A549 (cell line): Measurements from ENCODE around the gene PANX1. TPM values are rescaled to one million over a fixed set of nuclear protein-coding genes. Genes with fewer than 3 reads are reported as not detected.

Source experiments
- ATAC-seq, 2 experiments: fragments of 200-7000 bp in 1 of 2; fragments of >200 bp in 1 of 2; cut with Nextera tagmentation in 1 of 2; cut with Tn5 transposase in 1 of 2; 3 replicates each; pipeline versions ENCODE4 v1.8.0 to v1.9.1; 2018 to 2020; ENCODE audit warnings: mild to moderate bottlenecking in 1 of 2, moderate library complexity in 1 of 2
- CTCF ChIA-PET: fragments of 300-600 bp; sonication (Branson Sonifier 250); formaldehyde crosslinking; extraction: SDS; loops from one replicate; lab custom pipeline; 2021; ENCODE audit warnings: antibody characterized with exemption, inconsistent platforms; lab: Yijun Ruan, JAX
- POLR2A ChIA-PET: fragments of 350-600 bp; formaldehyde crosslinking; extraction: SDS; loops from one replicate; lab custom pipeline; 2021; ENCODE audit warnings: antibody characterized with exemption, inconsistent platforms; lab: Yijun Ruan, JAX
- DNase-seq, 2 experiments: peaks; one replicate each; pipeline versions ENCODE4 v3.0.0 to v3.0.0-alpha.2; 2011 to 2016; ENCODE audit warnings: low read depth in 1 of 2, low spot score in 1 of 2
- FAIRE-seq: peaks from 2 replicates; lab custom pipeline; 2011; peaks lifted over from hg19 to GRCh38; lab: Jason Lieb, UNC
- H3K27ac ChIP-seq, 2 experiments: fragments of >200 bp; sonication (Bioruptor Twin); formaldehyde crosslinking; 3 replicates each; pipeline ENCODE4 v1.5.1; 2016 to 2017
- H3K4me1 ChIP-seq: fragments of >200 bp; sonication (Bioruptor Twin); formaldehyde crosslinking; 3 replicates; pipeline ENCODE4 v1.6.1; 2016
- H3K4me2 ChIP-seq: fragments of >200 bp; sonication (Bioruptor Twin); formaldehyde crosslinking; 3 replicates; pipeline ENCODE4 v1.6.1; 2016
- H3K4me3 ChIP-seq: fragments of >200 bp; sonication (Bioruptor Twin); formaldehyde crosslinking; 3 replicates; pipeline ENCODE4 v1.5.1; 2016
- H3K9me3 ChIP-seq: fragments of >200 bp; sonication (Bioruptor Twin); formaldehyde crosslinking; 3 replicates; pipeline ENCODE4 v1.6.1; 2016
- CEBPB ChIP-seq, 2 experiments: fragments of >200 bp in 1 of 2; sonication (Bioruptor Twin) in 1 of 2; formaldehyde crosslinking in 1 of 2; IDR thresholded peaks; 2 replicates each; pipeline ENCODE4 v1.6.1; 2012 to 2016
- CTCF ChIP-seq: fragments of >200 bp; sonication (Bioruptor Twin); formaldehyde crosslinking; IDR thresholded peaks from 3 replicates; pipeline ENCODE4 v1.5.1; 2016
- FOSL2 ChIP-seq, 2 experiments: fragments of 450-650 bp in 1 of 2; fragments of >200 bp in 1 of 2; sonication (Bioruptor Twin) in 1 of 2; formaldehyde crosslinking; IDR thresholded peaks; 2 replicates each; pipeline versions ENCODE4 v1.5.0 to v1.6.1; 2016 to 2020; ENCODE audit warnings: mild to moderate bottlenecking in 1 of 2, moderate library complexity in 1 of 2
- HMGXB4 ChIP-seq: fragments of 250-450 bp; sonication (Bioruptor Pico); IDR thresholded peaks from 2 replicates; pipeline ENCODE4 v1.5.0; 2021; ENCODE audit warnings: mild to moderate bottlenecking, moderate library complexity, borderline replicate concordance
- JUNB ChIP-seq: fragments of >200 bp; sonication (Bioruptor Twin); formaldehyde crosslinking; IDR thresholded peaks from 2 replicates; pipeline ENCODE4 v1.6.1; 2016
- KDM5A ChIP-seq: fragments of 200-600 bp; sonication (generic); IDR thresholded peaks from 2 replicates; pipeline ENCODE4 v1.6.1; 2016; ENCODE audit warnings: antibody characterized with exemption, mild to moderate bottlenecking
- MAFK ChIP-seq: fragments of 450-650 bp; IDR thresholded peaks from 2 replicates; pipeline ENCODE4 v1.6.1; 2014; ENCODE audit not compliant: partially characterized antibody
- NPAS2 ChIP-seq: fragments of 250-450 bp; sonication (Bioruptor Pico); IDR thresholded peaks from 2 replicates; pipeline ENCODE4 v1.8.0; 2022; ENCODE audit warnings: mild to moderate bottlenecking, moderate library complexity, borderline replicate concordance
- RARB ChIP-seq: fragments of 250-450 bp; sonication (Bioruptor Pico); IDR thresholded peaks from 2 replicates; pipeline ENCODE4 v1.8.0; 2021; ENCODE audit warnings: mild to moderate bottlenecking, moderate library complexity
- RNF2 ChIP-seq: fragments of 200-600 bp; sonication (generic); IDR thresholded peaks from 2 replicates; pipeline ENCODE4 v1.6.1; 2016; ENCODE audit warnings: low read depth, mild to moderate bottlenecking, antibody characterized with exemption, moderate library complexity, borderline replicate concordance
- SREBF2 ChIP-seq: fragments of 450-650 bp; IDR thresholded peaks from 2 replicates; pipeline ENCODE4 v1.6.1; 2014; ENCODE audit warnings: mild to moderate bottlenecking, moderate library complexity
- USF2 ChIP-seq: fragments of 450-650 bp; IDR thresholded peaks from 2 replicates; pipeline ENCODE4 v1.6.1; 2014; ENCODE audit warnings: antibody characterized with exemption
- ZFP36 ChIP-seq: fragments of 450-650 bp; IDR thresholded peaks from 2 replicates; pipeline ENCODE4 v1.6.1; 2014; ENCODE audit warnings: borderline replicate concordance; ENCODE audit not compliant: partially characterized antibody
- ZSCAN20 ChIP-seq: fragments of 250-450 bp; sonication (Bioruptor Pico); IDR thresholded peaks from 2 replicates; pipeline ENCODE4 v1.8.0; 2022; ENCODE audit warnings: mild to moderate bottlenecking, moderate library complexity
- WGBS: methylation state at CpG from one replicate; pipeline ENCODE4 v1.1.6; 2017; ENCODE audit errors: missing lambda C conversion rate; 5-methylcytosine and 5-hydroxymethylcytosine counted together
- polyA plus RNA-seq, 4 experiments: library from polyadenylated mRNA; depleted of rRNA in 3 of 4; stranded (reverse); fragments of >200 nt; fragmentation: RNase III in 1 of 4; extraction: RNeasy Plus Mini Kit Qiagen cat#74134 plus additional on column Dnase treatment in 1 of 4; gene quantifications; 2 replicates in 3 of 4; 3 replicates in 1 of 4; pipeline ENCODE4 v1.2.3, GENCODE V29; 2011 to 2017

PANX1 gene
- polyA plus RNA-seq, 2 of the 4 experiments (the other 2 are of a cell fraction): 11.0 to 13.3 TPM

GRCh38 chr11:94151903-94152677, 23.4 kb downstream of the PANX1 start:
- peak; percentile 96 to 97 for ATAC-seq
- TF ChIP-seq CEBPB (IDR thresholded peaks at IDR 0.05) (0 out of 4 replicates have a peak, but pooled peaks of 1 of the 2 experiments have one; percentile 17), NPAS2 (CRISPR knock-in tag) (no peak), FOSL2 (IDR thresholded peaks at IDR 0.05) (peak; percentile 80), FOSL2 (CRISPR knock-in tag; IDR thresholded peaks at IDR 0.05) (peak; percentile 95), CTCF (no peak), JUNB (peak; percentile 47; the same call in 1 of the 2 replicates)
- TF ChIP-seq, all 56 proteins: peak for 3
- Histone ChIP-seq H3K4me2 (peak overlapping the region; percentile 63), H3K9me3 (no peaks in the 10 kb centered on the region), H3K27ac (peak overlapping the region; percentile 55 to 69; a peak in 4 of 6 replicates), H3K4me3 (no peak overlapping the region), H3K4me1 (peaks cover 66% of the 10 kb centered on the region)
- peak; percentile 62 to 84 for DNase-seq
- WGBS: 65% methylated on average over 5 of the region's 6 CpGs
- no peak for FAIRE-seq
- ChIA-PET POLR2A (interaction anchor here (0.7 to 1.3 kb wide), 2 partner anchors 23 to 411 kb away, joined by 3 to 6 read pairs; partner anchors contain the start of genes C11orf54, PANX1 and TAF1D), CTCF (no interaction called here)

- H3K4me3 ChIP-seq: no peak overlapping the region
- peaks cover 66% of the 10 kb centered on the region for H3K4me1 ChIP-seq
- H3K4me2 ChIP-seq: peak overlapping the region; percentile 63
- ATAC-seq: no peak
- TF ChIP-seq SREBF2: no peak
- TF ChIP-seq ZSCAN20 (CRISPR knock-in tag): no peak
- no peak for TF ChIP-seq RNF2
- TF ChIP-seq RARB (CRISPR knock-in tag): no peak
- no peak for TF ChIP-seq USF2
- no peak for TF ChIP-seq HMGXB4 (CRISPR knock-in tag)
- no peak for TF ChIP-seq CEBPB (IDR thresholded peaks at IDR 0.05)
- TF ChIP-seq ZFP36: no peak
- no peak for TF ChIP-seq KDM5A
- TF ChIP-seq MAFK: no peak
- TF ChIP-seq CTCF: no peak
- H3K9me3 ChIP-seq: no peaks in the 10 kb centered on the region
- FAIRE-seq: no peak
- 94% methylated on average over 5 of the region's 6 CpGs for WGBS
- DNase-seq: no peak
- H3K27ac ChIP-seq: peak overlapping the region; percentile 18 to 69; a peak in 4 of 6 replicates
- ChIA-PET POLR2A (interaction anchor here (0.7 to 1.3 kb wide), 2 partner anchors 24 to 411 kb away, joined by 3 to 6 read pairs; partner anchors contain the start of genes C11orf54, PANX1 and TAF1D), CTCF (interaction anchor here (1.2 kb wide), 1 partner anchor 18 kb away, joined by 3 read pairs; no protein-coding TSS in a partner anchor)
Measured at GRCh38 chr11:94152678-94153065, 24.0 kb downstream of the PANX1 start.
